Stimulated activated CD8-positive, alpha-beta memory T cell treated with anti-CD3 and anti-CD28 coated beads, Interleukin-12 subunit alpha, Interleukin-12 subunit beta, amount 100 ng/mL, for 1 hour (primary cell): Measurements from ENCODE around the gene SEPTIN11.

Experiments used
- DNase-seq: peaks from one replicate; pipeline ENCODE4 v3.0.0-alpha.2; 2020; ENCODE audit warnings: low read depth

The SEPTIN11 gene

DNA sequence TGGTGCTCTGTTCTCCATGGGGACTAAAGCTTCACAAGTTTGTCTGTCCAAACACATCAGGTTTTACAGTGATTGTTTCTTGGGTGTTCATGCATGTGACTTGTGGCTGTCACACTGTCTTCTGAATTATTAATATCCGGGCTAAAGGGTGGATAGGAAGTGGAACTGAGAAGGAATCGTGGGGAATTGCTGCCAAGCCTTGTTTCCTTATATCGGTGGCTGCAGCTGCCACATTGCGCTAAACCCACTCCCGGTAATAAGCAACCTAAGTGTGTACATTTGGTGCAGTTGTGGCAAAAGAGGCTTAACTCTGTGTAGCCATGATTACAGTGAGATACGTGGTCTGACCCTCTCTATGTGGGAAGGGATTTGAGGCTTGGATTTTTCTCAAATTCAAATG lies 30.7 kb downstream of the SEPTIN11 start:
- DNase-seq: no peak

GRCh38 chr4:76981644-76982043 lies 32.1 kb downstream of the SEPTIN11 start:
- DNase-seq: no peak

GRCh38 chr4:76982638-76983584 lies 33.4 kb downstream of the SEPTIN11 start:
- no peak for DNase-seq

DNA sequence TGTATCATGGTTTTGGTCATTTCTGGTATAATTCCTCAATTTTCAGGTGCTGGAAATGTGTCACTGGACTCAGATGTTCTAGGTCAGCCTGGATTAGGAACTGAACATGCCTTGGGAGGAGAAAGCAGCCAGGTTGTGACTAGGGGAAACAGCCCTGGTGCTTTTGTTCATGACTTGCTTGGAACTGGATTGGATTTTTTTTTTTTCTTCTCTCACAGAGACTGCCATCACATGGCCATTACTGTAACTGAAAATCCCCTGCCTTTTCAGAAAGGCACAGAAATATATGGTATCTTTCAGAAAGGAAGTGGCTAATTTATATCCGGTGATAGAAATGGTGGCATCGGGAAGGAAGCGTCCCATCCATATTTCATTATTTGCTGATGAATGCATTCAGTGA lies 34.6 kb downstream of the SEPTIN11 start:
- DNase-seq: no peak

DNA sequence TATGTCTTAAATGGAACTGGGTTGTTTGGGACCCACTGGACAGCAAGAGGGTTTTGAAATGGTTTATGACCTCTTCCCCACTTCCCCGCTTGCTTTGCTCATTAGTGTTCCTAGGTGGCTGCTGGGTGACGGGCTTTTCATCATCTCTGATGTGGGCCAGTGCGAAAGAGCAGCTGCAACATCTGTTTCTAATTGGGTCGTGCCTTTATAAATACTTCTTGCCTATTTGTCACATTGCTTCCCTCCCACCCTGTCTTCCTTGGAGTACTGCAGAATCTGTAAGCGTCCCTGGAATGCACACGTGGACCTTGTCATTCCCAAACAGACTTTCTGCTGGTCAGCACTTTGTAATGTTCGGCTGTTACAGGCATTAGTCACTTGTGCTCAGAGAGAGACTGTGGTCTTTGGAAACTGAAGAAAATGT lies 35.2 kb downstream of the SEPTIN11 start:
- no peak for DNase-seq

- no peak for DNase-seq
These were observed 37.6 kb downstream of the SEPTIN11 start for GRCh38 chr4:76987153-76987591.

GRCh38 chr4:76987685-76988084 lies 38.1 kb downstream of the SEPTIN11 start:
- no peak for DNase-seq

DNA sequence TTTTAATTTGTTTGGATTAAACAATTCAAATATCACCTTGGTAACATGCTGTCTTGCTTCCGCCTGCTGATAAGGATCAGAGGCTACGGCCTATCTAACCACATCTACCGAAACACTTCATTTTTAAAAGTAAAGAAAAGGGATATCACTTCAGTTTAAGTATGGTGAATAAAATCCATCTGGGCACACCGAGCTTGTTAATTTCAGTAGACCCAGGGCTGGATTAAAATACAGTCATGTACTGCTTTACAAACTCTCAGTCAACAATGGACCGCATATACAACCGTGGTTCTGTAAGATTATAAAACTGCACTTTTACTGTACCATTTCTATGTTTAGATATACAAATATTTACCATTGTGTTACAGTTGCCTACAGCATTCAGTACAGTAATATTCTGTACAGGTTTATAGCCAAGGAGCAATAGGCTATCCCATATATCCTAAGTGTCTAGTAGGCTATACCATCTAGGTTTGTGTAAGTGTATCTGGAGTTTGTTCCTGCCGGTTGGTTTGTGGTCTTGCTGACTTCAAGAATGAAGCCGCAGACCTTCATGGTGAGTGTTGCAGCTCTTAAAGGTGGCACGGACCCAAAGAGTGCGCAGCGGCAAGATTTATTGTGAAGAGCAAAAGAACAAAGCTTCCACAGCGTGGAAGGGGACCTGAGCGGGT lies 40.0 kb downstream of the SEPTIN11 start:
- peak; percentile 47 for DNase-seq

DNA sequence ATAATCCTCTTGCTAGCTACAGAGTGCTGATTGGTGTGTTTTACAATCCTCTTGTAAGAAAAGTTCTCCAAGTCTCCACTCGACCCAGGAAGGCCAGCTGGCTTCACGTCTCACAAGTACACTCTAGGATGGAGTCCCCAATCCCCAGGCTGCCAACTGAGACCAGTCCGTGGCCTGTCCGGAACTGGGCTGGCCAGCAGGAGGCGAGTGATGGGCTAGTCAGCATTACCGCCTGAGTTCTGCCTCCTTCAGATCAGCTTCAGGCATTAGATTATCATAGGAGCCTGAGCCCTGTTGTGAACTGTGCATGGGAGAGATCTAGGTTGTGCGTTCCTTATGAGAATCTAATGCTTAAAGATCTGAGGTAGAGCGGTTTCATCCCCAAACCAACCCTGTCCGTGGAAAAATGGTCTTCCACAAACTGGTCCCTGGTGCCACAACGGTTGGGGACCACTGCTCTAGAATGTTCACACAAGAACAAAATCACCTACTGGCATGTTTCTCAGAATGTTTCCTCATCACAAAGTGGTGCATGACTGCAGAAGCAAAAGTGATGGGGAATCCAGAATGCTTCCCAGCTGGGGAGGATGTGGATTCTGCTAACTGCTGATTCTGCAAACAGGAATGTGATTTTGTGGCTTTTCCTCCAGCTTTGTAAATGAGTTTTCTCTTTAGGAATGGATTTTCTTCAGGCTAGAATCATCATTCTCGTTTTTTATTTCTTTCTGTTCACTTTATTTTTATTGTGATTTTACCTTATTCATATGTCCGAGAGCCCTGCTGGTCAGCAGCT lies 40.9 kb downstream of the SEPTIN11 start:
- no peak for DNase-seq

DNA sequence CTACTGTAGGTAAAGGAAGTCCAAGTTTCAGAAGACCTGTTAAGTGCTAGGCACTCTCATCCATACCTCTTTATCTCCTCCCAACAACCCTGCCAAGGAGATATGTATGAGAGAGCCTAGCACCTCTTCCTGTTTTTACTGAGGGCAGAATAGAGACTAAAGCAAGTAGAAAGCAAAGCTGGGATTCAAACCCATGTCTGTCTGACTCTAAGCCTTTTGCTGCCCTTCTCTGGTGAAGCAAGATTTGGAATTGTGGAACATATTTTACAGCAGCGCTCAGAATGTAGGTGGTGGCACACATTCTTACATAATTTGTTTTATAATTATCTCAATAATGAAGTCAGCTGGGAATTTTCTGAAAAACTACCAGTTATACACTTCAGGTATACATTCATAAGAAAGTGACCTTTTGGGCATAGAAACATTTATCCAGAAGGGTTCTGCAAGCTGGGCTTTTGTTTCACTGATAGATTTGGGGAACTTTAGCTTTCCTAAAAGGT lies 41.7 kb downstream of the SEPTIN11 start:
- no peak for DNase-seq

- peak; percentile 26 for DNase-seq
These were observed 44.5 kb downstream of the SEPTIN11 start for GRCh38 chr4:76993787-76994641.

DNA sequence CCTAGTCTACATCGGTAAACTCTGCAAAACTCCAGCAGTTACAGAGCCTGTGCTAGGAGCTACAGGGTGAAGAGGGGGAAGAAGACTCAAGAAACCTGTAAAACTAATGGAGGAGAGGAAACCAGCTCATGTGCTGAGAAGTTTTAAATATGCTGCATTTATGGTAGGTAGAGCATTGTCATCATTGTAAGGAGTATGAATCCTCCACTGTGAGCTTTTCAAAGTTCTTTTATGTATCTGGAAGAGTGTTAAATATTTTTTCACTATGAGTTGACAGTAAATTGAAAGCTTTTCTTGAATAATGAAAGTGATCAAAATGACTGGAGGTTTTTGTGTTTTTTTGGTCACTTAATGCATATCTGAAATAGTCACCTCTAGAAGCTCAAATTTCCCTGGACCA lies 46.2 kb downstream of the SEPTIN11 start:
- no peak for DNase-seq

GRCh38 chr4:76996445-76996844 lies 46.9 kb downstream of the SEPTIN11 start:
- no peak for DNase-seq

DNA sequence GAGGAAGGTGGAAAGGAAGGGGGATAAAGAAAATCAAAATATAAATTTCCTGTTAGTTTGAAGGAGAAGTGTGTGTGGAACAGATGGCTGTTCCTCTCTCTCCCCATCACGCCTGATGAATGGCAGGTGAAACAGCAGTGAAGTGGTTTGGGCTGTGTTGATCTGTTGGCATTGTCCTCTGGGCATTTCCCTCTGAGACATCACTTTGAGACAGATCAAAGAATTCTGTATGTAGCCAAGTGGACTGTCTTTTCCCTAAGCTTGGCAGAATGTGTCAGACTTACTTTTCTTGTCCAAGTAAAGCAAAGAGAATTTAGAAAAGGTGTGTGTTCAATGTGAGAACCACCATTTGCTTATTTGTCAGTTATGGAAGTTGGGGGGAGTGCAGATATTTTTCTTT lies 47.5 kb downstream of the SEPTIN11 start:
- no peak for DNase-seq

- DNase-seq: no peak
These were observed 48.0 kb downstream of the SEPTIN11 start for GRCh38 chr4:76997532-76997931.

GRCh38 chr4:76998251-76998901 lies 48.8 kb downstream of the SEPTIN11 start:
- DNase-seq: no peak
